Ishikawa (cell line): ENCODE data around the gene ZBED6.

ENCODE experiments used
- CREB1 ChIP-seq: IDR thresholded peaks from 2 replicates; pipeline ENCODE4 v1.6.1; 2012; ENCODE audit warnings: low read depth
- EP300 ChIP-seq: IDR thresholded peaks from 2 replicates; pipeline ENCODE4 v1.6.1; 2012; ENCODE audit warnings: borderline replicate concordance
- NFIC ChIP-seq: IDR thresholded peaks from 2 replicates; pipeline ENCODE4 v1.6.1; 2012
- RAD21 ChIP-seq: IDR thresholded peaks from 2 replicates; pipeline ENCODE4 v1.6.1; 2012; ENCODE audit warnings: low read depth
- REST ChIP-seq: IDR thresholded peaks from 2 replicates; pipeline ENCODE4 v1.6.1; 2012; ENCODE audit warnings: low read depth, mild to moderate bottlenecking
- TAF1 ChIP-seq: IDR thresholded peaks from 2 replicates; pipeline ENCODE4 v1.6.1; 2012; ENCODE audit warnings: low read depth, mild to moderate bottlenecking
- TEAD4 ChIP-seq: IDR thresholded peaks from 2 replicates; pipeline ENCODE4 v1.6.1; 2012
- USF1 ChIP-seq: IDR thresholded peaks from 2 replicates; pipeline ENCODE4 v1.6.1; 2012

GRCh38 chr1:203768256-203768655 is 27.2 kb upstream of the ZBED6 start:
- TF ChIP-seq EP300, result no peak
- no peak for TF ChIP-seq RAD21
- no peak for TF ChIP-seq USF1
- TF ChIP-seq NFIC, result no peak
- no peak for TF ChIP-seq TAF1
- no peak for TF ChIP-seq CREB1
- no peak for TF ChIP-seq TEAD4
- TF ChIP-seq REST, result no peak
